GM10248 (cell line): Measurements from ENCODE around the gene PANK4.

ENCODE experiments used
- CTCF ChIA-PET: fragments of 300-600 bp; sonication (Branson Sonifier 250); formaldehyde crosslinking; extraction: SDS; loops from one replicate; lab custom pipeline; 2021; ENCODE audit warnings: antibody characterized with exemption; lab: Yijun Ruan, JAX
- POLR2A ChIA-PET: fragments of 350-650 bp; sonication (Branson Sonifier 250); formaldehyde crosslinking; extraction: SDS; loops from one replicate; lab custom pipeline; 2020; ENCODE audit warnings: antibody characterized with exemption; lab: Yijun Ruan, JAX
- DNase-seq: peaks from one replicate; pipeline ENCODE4 v3.0.0; 2012; ENCODE audit errors: extremely low spot score
- CTCF ChIP-seq: IDR thresholded peaks from 2 replicates; pipeline ENCODE4 v1.5.1; 2012; ENCODE audit warnings: mild to moderate bottlenecking, low read depth; ENCODE audit errors: extremely low read depth, missing control alignments, control extremely low read depth

PANK4 gene

GRCh38 chr1:2563205-2563604 lies 36.8 kb upstream of the PANK4 start:
- POLR2A ChIA-PET, result no interaction called here
- DNase-seq, result no peak
- no peak for TF ChIP-seq CTCF
- CTCF ChIA-PET, result interaction anchor here (1.5 to 3.8 kb wide), 2 partner anchors 16 to 21 kb away, joined by 3 to 40 read pairs; partner anchors contain the start of gene PRXL2B

GRCh38 chr1:2561898-2562895 lies 35.8 kb upstream of the PANK4 start:
- TF ChIP-seq CTCF, result peak; percentile 40
- ChIA-PET CTCF (interaction anchor here (0.9 to 3.8 kb wide), 12 partner anchors 9 to 367 kb away, joined by 3 to 40 read pairs (median 5); partner anchors contain the start of genes FAAP20 and PRXL2B), POLR2A (interaction anchor here (1.1 to 2.1 kb wide), 4 partner anchors 14 to 23 kb away, joined by 3 to 12 read pairs (median 5); partner anchors contain the start of gene PRXL2B)
- DNase-seq, result no peak

GRCh38 chr1:2561446-2561845 lies 35.0 kb upstream of the PANK4 start:
- TF ChIP-seq CTCF, result no peak
- ChIA-PET POLR2A (interaction anchor here (1.1 to 2.1 kb wide), 4 partner anchors 15 to 24 kb away, joined by 3 to 12 read pairs (median 5); partner anchors contain the start of gene PRXL2B), CTCF (interaction anchor here (0.9 to 3.8 kb wide), 13 partner anchors 9 to 367 kb away, joined by 3 to 40 read pairs (median 5); partner anchors contain the start of genes FAAP20 and PRXL2B)
- DNase-seq, result no peak

GRCh38 chr1:2560299-2561073 lies 34.1 kb upstream of the PANK4 start:
- DNase-seq, result no peak
- no peak for TF ChIP-seq CTCF
- ChIA-PET CTCF (interaction anchor here (1.2 to 3.8 kb wide), 7 partner anchors 10 to 366 kb away, joined by 3 to 40 read pairs (median 7); partner anchors contain the start of genes FAAP20 and PRXL2B), POLR2A (interaction anchor here (1.8 to 2.1 kb wide), 2 partner anchors 14 to 25 kb away, joined by 6 to 12 read pairs; partner anchors contain the start of gene PRXL2B)

- TF ChIP-seq CTCF, result no peak
- CTCF ChIA-PET, result interaction anchor here (0.7 to 3.8 kb wide), 3 partner anchors 11 to 145 kb away, joined by 4 to 40 read pairs (median 20); partner anchors contain the start of gene PRXL2B
- DNase-seq, result no peak
- POLR2A ChIA-PET, result interaction anchor here (1.5 to 1.8 kb wide), 3 partner anchors 10 to 26 kb away, joined by 4 to 12 read pairs (median 4); partner anchors contain the start of gene PRXL2B
Observed at GRCh38 chr1:2559509-2560298, 33.3 kb upstream of the PANK4 start.
